Breast epithelium (tissue), 4 donors: Measurements from ENCODE around the gene PLD5. TPM values are rescaled to one million over a fixed set of nuclear protein-coding genes. Genes with fewer than 3 reads are reported as not detected.
"Not testable (repeated sequence)": the region's sequence is repeated elsewhere in the genome, so short reads cannot be mapped to it uniquely, and the experiment has no call there.

Experiments used
- DNase-seq, 2 donors: peaks; one replicate each; pipeline ENCODE4 v3.0.0-alpha.2; 2019; ENCODE audit warnings: low spot score in 2 of 2
- H3K27ac ChIP-seq, 2 donors: fragments of 200-600 bp; sonication (generic) in 1 of 2; one replicate each; pipeline ENCODE4 v1.5.1; 2016 to 2019; ENCODE audit warnings: mild to moderate bottlenecking in 1 of 2
- H3K27me3 ChIP-seq, 2 donors: fragments of 200-600 bp; sonication (generic) in 1 of 2; one replicate each; pipeline versions ENCODE4 v1.5.1 to v1.6.0; 2017 to 2019; ENCODE audit warnings: control low read depth in 1 of 2, mild to moderate bottlenecking in 1 of 2
- H3K36me3 ChIP-seq: fragments of 200-600 bp; one replicate; pipeline ENCODE4 v1.5.1; 2019
- H3K4me1 ChIP-seq, 2 donors: fragments of 200-600 bp; sonication (generic); one replicate each; pipeline ENCODE4 v1.5.1; 2016 to 2019; ENCODE audit warnings: control low read depth in 1 of 2
- H3K4me3 ChIP-seq, 3 donors: fragments of 200-600 bp; sonication (generic); 1 replicate in 2 of 3; 2 replicates in 1 of 3; pipeline ENCODE4 v1.5.1; 2016 to 2019; ENCODE audit warnings: mild to moderate bottlenecking in 3 of 3, moderate library complexity in 2 of 3
- H3K9me3 ChIP-seq, 2 donors: fragments of 200-600 bp; sonication (generic) in 1 of 2; one replicate each; pipeline ENCODE4 v1.5.1; 2016 to 2019; ENCODE audit warnings: control low read depth in 1 of 2
- POLR2A ChIP-seq: fragments of 450-650 bp; IDR thresholded peaks from one replicate; pipeline ENCODE4 v1.6.1; 2016; ENCODE audit warnings: antibody characterized with exemption, mild to moderate bottlenecking, moderate library complexity
- POLR2AphosphoS5 ChIP-seq, 3 donors: sonication (generic); formaldehyde crosslinking; IDR thresholded peaks; one replicate each; pipeline ENCODE4 v1.6.1; 2017; ENCODE audit warnings: antibody characterized with exemption in 3 of 3
- intact Hi-C: fragments of 100-400 bp; cut with DNase I; formaldehyde crosslinking; loops from one replicate; pipeline ENCODE4 v1.15.1; 2023; ENCODE audit warnings: low total_unique reads
- total RNA-seq, 3 donors: library from RNA; depleted of rRNA; stranded (reverse); fragments of >200 nt; gene quantifications; one replicate each; pipeline ENCODE4 v1.1.0, GENCODE V29; 2016
- TF ChIP-seq, protein P1 (sequence below), 3 donors: fragments of 450-650 bp; IDR thresholded peaks; one replicate each; pipeline ENCODE4 v1.5.1; 2016 to 2017; ENCODE audit warnings: antibody characterized with exemption in 3 of 3, mild to moderate bottlenecking in 3 of 3, moderate library complexity in 3 of 3

Gene PLD5
- total RNA-seq, 3 donors from 2014 or later = 0.32 to 0.98 (median 0.44) TPM

- H3K4me1 ChIP-seq = no peaks in the 10 kb centered on the region
- no peak overlapping the region for H3K4me3 ChIP-seq
- intact Hi-C loops = no loop called here
- H3K36me3 ChIP-seq = no peaks in the 10 kb centered on the region
- no peaks in the 10 kb centered on the region for H3K27me3 ChIP-seq
- H3K27ac ChIP-seq = no peak overlapping the region
- no peak for DNase-seq
- TF ChIP-seq POLR2AphosphoS5 (IDR thresholded peaks at IDR 0.05) = no peak
- TF ChIP-seq POLR2A = no peak
- TF ChIP-seq, protein P1, sequence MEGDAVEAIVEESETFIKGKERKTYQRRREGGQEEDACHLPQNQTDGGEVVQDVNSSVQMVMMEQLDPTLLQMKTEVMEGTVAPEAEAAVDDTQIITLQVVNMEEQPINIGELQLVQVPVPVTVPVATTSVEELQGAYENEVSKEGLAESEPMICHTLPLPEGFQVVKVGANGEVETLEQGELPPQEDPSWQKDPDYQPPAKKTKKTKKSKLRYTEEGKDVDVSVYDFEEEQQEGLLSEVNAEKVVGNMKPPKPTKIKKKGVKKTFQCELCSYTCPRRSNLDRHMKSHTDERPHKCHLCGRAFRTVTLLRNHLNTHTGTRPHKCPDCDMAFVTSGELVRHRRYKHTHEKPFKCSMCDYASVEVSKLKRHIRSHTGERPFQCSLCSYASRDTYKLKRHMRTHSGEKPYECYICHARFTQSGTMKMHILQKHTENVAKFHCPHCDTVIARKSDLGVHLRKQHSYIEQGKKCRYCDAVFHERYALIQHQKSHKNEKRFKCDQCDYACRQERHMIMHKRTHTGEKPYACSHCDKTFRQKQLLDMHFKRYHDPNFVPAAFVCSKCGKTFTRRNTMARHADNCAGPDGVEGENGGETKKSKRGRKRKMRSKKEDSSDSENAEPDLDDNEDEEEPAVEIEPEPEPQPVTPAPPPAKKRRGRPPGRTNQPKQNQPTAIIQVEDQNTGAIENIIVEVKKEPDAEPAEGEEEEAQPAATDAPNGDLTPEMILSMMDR (IDR thresholded peaks at IDR 0.05) = no peak
- peaks cover 0 to 8% of the 10 kb centered on the region in 2 donors for H3K9me3 ChIP-seq
Measured at GRCh38 chr1:242211254-242212022, 313.1 kb downstream of the PLD5 start.

GRCh38 chr1:242210316-242210715 lies 314.2 kb downstream of the PLD5 start:
- H3K27me3 ChIP-seq, H3K4me1 ChIP-seq, DNase-seq, H3K9me3 ChIP-seq, H3K36me3 ChIP-seq, H3K4me3 ChIP-seq, H3K27ac ChIP-seq, intact Hi-C loops: not testable (repeated sequence)

GRCh38 chr1:242209063-242209462 lies 315.4 kb downstream of the PLD5 start:
- DNase-seq = no peak
- Histone ChIP-seq H3K27me3 (no peaks in the 10 kb centered on the region), H3K4me3 (no peak overlapping the region), H3K27ac (no peak overlapping the region), H3K4me1 (no peaks in the 10 kb centered on the region), H3K36me3 (no peaks in the 10 kb centered on the region), H3K9me3 (no peaks in the 10 kb centered on the region)
- intact Hi-C loops = no loop called here
- no peak for TF ChIP-seq POLR2A
- TF ChIP-seq, protein P1 (IDR thresholded peaks at IDR 0.05) = no peak
- no peak for TF ChIP-seq POLR2AphosphoS5 (IDR thresholded peaks at IDR 0.05)

- H3K27ac ChIP-seq = no peak overlapping the region
- intact Hi-C loops = no loop called here
- H3K36me3 ChIP-seq = no peaks in the 10 kb centered on the region
- TF ChIP-seq, protein P1 (IDR thresholded peaks at IDR 0.05) = no peak
- TF ChIP-seq POLR2A (no peak), POLR2AphosphoS5 (IDR thresholded peaks at IDR 0.05) (no peak)
- H3K4me1 ChIP-seq = no peaks in the 10 kb centered on the region
- no peak for DNase-seq
- no peak overlapping the region for H3K4me3 ChIP-seq
- H3K27me3 ChIP-seq = no peaks in the 10 kb centered on the region
- no peaks in the 10 kb centered on the region for H3K9me3 ChIP-seq
Measured at GRCh38 chr1:242208021-242208420, 316.5 kb downstream of the PLD5 start.

GRCh38 chr1:242206994-242207393 lies 317.5 kb downstream of the PLD5 start:
- no peaks in the 10 kb centered on the region for H3K4me1 ChIP-seq
- H3K36me3 ChIP-seq = no peaks in the 10 kb centered on the region
- H3K4me3 ChIP-seq = no peak overlapping the region
- TF ChIP-seq, protein P1 (IDR thresholded peaks at IDR 0.05) = no peak
- TF ChIP-seq POLR2AphosphoS5 (IDR thresholded peaks at IDR 0.05) (no peak), POLR2A (no peak)
- no peaks in the 10 kb centered on the region for H3K9me3 ChIP-seq
- H3K27me3 ChIP-seq = no peaks in the 10 kb centered on the region
- intact Hi-C loops = no loop called here
- H3K27ac ChIP-seq = no peak overlapping the region
- no peak for DNase-seq
